GM19438 (cell line): Measurements from ENCODE around the gene PARP8.
"Not testable (repeated sequence)": the region's sequence is repeated elsewhere in the genome, so short reads cannot be mapped to it uniquely, and the experiment has no call there.

Experiments used
- ATAC-seq: cut with Tn5 transposase; IDR thresholded peaks from one replicate; pipeline ENCODE4 v1.9.1; 2021; ENCODE audit warnings: low read depth; ENCODE audit not compliant: unreplicated experiment

Gene PARP8, protein sequence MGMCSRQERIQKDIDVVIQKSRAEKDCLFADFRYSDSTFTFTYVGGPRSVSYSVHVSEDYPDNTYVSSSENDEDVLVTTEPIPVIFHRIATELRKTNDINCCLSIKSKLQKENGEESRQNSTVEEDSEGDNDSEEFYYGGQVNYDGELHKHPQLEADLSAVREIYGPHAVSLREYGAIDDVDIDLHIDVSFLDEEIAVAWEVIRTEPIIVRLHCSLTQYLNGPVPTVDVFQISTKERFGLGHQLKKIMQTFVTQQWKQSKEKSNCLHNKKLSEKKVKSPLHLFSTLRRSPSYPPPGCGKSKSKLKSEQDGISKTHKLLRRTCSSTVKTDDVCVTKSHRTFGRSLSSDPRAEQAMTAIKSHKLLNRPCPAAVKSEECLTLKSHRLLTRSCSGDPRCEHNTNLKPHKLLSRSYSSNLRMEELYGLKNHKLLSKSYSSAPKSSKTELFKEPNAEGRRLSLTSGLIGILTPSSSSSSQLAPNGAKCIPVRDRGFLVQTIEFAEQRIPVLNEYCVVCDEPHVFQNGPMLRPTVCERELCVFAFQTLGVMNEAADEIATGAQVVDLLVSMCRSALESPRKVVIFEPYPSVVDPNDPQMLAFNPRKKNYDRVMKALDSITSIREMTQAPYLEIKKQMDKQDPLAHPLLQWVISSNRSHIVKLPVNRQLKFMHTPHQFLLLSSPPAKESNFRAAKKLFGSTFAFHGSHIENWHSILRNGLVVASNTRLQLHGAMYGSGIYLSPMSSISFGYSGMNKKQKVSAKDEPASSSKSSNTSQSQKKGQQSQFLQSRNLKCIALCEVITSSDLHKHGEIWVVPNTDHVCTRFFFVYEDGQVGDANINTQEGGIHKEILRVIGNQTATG

DNA sequence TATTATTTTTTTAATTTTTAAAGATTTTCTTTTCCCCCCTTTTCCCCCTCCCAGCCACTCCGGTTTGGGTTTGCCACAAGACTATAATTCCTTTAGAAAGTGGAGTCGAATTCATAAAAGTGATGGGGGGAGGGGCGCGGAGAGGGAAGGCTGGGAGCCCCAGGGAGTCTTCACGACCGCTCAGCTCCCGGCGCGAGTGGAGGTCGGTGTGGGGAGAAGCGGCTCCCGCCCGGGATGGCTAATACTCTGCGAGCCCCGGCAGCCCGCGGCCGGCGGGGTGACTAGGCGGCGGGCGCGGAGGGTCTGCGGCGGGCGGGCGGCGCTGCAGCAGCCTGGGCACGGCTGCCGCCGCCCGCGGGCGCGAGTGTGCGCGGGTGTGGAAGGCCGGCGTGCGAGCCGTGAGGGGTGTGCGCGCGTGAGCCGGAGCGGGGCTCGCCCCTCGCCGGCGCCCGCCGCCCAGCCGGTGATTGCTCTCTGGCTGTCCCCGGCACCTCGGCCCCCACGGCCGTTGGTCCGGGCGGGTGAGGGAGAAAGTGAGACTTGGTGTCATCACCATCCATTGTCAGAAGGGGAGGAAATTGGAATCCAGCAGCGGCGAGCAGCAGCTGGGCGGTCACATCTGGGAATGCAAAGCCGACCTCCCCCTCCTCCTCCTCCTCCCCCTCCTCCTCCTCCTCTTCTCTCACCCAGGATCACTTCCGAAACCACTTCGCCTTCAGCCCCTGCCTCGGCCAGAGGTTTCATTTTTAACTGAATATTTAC is at the start of gene PARP8:
TSS of gene PARP8 (plus strand) at position 377 of the 762 bp plus-strand sequence. CDS start 459 bp downstream, outside the sequence.
- ATAC-seq, result peak; percentile 39

DNA sequence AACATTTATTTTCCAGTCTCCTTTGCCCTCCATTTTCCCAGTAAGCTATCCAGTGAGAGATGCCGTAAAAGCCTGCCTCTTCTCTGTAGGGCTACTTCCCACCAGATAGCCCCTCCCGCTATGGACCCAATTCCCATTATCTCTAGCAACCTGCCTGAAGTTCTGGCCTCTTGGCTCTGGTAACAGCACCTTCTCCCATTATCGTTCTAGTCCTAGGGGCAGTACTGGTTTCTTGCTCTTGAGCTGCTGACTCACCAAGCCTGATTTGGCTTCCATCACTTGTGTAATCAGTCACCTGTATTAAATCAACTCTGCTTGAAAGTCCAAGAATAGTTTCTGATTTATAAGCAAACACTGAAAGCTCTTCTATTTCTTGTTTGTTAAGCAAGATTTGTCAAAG is 42.8 kb upstream of the PARP8 start:
- no peak for ATAC-seq

DNA sequence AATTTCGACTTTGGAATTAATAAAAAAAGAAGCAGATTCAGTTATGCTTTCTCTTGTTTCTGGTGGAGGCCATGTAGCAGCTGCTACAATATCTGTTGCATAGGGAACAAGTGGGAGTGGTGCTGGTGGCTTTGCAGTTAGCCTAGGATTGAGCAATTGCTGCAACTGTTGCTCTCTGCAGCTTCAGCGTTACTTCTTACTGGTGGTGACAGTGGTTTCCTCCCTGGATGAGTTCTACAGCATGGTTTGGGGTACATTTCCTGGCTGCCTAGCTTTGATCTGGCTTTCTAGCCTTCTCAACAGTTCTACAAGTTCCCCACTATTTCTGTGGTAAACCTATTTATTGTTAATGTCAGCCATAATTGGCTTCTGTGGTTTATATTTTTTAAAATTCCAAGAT is 31.6 kb upstream of the PARP8 start:
- ATAC-seq, result not testable (repeated sequence)

DNA sequence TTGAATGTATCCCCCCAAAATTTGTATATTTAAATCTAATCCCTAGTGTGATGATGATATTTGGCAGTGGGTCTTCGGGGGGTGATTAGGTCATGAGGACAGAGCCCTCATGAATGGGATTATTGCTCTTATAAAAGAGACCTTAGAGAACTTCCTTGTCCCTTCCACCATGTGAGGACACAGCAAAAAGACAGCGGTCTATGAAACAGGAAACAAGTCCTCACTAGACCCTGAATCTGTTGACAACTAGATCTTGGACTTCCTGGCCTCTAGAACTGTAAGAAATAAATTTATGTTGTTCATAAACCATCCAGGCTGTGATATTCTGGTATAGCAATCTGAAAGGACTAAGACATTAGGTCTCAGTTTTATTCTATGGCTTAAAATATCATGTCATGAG is 28.9 kb upstream of the PARP8 start:
- ATAC-seq, result not testable (repeated sequence)

DNA sequence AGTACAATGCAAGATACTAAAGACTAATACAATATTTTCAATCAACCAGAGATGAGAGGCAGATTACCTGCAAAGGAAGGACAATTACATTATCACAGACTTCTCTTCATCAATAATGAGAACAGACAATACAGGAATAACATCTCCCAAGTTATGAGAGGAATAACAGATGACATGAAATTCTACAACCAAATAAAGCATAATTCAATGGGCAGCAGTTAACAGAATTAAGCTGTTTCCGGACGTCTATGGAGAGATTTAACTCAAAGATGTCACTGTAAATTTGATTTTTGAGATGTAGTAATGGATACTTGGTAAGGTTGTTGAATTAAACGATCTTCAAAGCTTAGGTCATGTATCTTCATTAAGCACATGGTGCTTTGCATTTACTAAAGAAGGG is 19.8 kb upstream of the PARP8 start:
- ATAC-seq, result no peak

DNA sequence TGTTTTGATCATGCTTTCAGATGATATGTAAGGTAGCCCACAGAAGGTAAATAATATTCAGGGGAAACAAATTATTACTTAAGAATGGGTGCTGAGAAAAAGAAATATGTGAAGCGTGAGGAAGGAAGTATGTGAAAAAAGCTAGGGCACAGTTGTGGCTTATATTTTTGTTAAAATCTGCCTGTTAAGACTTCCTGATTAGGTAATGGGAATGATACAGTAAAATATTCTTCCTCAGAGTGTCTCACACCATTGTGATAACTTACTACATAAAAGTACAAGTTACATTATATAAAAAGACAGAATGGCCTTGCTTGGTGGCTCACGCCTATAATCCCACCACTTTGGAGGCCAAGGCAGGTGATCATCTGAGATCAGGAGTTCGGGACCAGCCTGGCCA is 18.7 kb upstream of the PARP8 start:
- ATAC-seq, result no peak

DNA sequence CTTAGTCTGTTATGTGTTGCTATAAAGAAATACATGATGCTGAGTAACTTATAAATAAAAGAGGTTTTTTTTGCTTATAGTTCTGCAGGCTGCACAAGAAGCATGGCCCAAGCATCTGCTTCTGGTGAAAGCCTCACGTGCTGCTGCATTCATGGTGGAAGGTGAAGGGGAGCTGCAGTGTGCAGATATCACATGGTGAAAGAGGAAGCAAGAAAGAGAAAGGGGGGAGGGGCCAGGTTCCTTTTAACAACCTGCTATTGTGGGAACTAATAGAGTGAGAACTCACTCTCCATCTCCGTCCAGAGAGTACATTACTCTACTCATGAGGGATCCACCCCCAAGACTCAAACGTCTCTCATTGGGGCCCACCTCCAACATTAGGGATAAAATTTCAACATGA is 12.5 kb upstream of the PARP8 start:
- peak; percentile 100 for ATAC-seq

DNA sequence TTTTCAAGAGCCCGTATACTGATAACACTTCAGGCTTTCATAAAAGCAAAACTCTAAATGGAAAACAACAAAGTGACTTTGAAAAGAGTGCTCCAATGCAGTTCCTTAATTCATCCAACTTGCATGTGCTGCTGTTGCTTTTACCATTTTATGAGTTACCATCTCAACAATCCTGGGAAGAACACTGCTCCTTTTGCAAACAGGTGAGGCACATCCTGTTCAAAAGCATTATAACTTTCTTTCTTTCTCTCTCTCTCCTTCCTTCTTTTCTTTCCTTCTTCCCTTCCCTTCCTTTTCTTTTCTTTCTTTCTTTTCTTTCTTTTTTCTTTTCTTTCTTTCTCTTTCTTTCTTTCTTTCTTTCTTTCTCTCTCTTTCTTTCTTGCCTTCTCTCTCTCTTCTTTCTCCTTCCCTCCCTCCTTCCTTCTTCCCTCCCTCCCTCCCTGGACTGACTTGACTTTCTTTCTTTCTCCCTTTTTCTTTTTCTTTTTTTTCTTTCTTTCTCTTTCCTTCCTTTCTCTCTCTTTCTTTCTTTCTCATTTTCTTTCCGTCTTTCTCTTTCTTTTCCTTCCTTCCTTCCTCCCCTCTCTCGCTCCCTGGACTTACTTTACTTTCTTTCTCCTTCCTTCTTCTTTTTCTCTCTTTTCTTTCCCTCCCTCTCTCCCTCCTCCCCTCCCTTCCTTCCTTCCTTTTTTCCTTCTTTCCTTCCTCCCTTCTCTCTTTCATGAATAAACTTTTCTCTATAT is 11.2 kb upstream of the PARP8 start:
- ATAC-seq, result no peak

DNA sequence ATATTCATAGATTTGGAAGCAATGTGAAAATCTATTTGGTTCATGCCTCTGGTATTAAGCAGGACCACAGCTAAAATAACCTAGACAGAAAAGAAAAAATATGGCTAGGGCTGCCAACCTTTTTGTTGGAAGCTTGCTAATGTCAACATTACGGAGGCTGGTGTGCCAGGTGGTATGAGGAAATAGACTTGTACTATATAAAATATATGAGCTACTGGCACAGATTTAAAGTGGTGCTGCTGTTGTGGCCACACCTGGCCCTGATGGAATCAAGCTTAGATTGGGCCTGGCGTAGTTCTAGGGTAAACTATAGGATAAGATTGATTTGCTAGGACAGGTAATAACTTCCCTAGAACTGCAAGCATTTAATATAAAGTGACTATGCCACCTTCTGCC is 10.6 kb upstream of the PARP8 start:
- no peak for ATAC-seq

DNA sequence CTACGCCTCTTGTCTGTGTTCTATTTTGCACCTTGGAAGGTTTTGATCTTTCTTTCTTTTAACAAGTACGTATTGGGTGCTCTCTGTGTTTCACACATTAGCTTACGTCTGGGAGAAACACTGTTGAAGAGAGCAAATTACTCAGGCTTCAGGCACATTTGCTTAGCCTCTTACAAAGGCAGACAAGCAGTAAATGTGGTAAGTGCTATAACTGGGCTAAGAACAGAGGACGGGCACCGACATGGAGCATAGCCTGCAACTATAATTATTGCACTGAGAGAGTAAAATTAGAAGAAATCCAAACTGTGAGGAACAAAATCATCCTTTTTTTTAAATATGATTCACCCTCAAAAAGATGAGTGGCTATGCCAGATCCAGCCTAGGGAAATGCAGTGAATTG is 9.4 kb upstream of the PARP8 start:
- no peak for ATAC-seq

DNA sequence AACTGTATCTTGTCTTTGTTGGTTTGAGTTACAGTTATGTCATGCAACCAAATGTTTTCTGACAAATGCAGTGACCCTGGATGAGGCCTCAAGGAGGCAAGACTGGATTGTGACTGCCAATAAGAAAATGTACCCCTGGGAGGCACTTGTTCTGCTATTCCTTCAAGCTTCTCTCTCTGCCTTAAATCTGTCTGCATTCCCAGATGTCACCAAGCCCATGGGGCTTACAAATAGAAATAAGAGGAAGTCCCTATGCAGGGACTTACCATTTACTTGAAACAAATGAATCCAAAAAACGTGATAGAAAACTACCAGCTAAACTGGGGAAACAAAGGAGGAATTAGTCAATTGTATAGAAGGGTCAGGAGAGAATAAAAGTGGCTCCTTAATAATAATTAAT is 8.2 kb upstream of the PARP8 start:
- no peak for ATAC-seq

DNA sequence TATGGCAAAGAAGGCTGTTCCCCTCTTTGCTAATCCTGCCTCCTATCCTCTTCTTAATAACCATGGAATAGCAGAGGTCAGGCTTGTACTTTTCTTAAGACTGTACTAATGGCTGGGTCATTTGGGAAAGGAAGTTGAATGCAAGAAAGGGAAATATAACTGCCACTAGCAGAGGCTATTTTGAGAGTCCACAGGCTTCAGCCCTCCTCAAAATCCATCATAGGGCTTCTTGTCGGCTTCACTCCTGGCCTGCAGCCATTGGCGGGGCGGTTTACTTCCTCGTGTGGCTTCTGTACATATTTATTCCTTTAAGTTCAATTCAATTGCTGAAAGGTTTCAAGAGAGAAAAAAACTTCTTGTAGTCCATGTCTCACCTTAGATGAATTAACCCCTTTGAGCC is 2.8 kb upstream of the PARP8 start:
- no peak for ATAC-seq

DNA sequence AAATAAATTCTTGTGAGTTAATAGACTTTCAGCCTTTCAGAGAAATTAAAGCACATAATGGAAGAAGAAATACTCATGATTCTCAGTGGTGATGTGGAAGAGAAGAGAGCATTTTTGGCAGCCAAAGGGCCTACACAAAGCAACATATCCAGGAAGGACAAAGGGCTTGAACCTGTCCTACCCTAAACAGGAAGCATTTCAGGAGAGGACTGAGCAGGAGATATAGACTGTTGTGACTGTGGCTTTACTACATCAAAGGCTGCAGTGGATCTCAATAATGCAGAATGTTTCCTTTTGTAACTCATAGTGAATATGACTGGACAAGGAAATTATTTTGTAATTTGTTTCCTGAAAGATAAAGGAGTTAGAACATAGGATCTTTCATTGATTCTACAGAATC is 1.3 kb upstream of the PARP8 start:
- no peak for ATAC-seq

DNA sequence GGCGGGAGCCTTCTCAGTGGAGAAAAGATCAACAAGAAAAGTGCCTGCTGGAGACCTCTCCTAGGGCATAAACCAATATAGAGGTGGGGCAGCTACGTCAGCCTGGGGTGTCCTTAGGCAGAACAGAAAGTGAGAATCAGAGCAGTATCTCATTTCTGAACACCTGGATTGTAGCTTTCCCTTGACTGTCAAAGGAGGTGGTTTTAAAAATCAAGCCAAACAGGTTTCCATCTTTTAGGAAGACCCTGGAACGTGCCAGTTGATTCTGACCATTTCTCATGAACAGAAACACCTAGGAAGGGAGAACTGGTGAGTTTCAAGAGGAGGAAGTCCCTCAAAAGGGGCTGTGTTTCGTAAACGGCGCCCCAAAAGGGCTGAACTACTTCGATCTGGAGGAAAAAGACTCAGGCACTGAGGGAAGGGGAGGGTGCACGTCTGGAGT is 655 bp upstream of the PARP8 start:
- not testable (repeated sequence) for ATAC-seq

DNA sequence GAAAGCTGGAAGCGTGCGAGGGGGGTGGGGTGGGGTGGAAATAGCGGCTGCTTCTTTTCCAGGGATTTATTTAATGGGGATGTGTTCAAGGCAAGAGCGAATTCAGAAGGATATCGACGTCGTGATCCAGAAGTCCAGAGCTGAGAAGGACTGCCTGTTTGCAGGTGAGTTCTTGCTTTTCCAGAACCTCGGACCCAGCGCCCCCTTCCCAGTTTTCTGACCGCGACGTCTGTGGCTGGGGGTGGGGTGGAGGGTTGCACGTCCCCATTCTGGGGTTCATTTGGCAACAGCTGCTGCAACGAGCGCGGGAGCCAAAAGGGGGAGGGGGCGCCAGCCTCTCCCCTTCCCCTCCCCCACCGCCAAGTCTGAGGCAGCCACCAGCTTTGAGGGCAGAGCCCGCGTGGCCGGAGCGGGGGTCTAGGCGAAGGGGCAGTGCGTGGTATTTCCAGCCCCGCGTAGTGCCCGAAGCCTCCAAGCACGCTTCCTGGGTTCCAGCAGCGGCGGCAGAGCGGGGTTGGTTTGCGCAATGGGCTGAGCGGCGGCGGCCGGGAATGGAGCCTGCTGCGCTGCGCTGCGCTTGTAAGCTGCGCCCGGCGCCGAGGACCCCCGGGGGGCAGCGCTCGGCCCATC is 701 bp downstream of the PARP8 start:
- peak; percentile 46 for ATAC-seq

DNA sequence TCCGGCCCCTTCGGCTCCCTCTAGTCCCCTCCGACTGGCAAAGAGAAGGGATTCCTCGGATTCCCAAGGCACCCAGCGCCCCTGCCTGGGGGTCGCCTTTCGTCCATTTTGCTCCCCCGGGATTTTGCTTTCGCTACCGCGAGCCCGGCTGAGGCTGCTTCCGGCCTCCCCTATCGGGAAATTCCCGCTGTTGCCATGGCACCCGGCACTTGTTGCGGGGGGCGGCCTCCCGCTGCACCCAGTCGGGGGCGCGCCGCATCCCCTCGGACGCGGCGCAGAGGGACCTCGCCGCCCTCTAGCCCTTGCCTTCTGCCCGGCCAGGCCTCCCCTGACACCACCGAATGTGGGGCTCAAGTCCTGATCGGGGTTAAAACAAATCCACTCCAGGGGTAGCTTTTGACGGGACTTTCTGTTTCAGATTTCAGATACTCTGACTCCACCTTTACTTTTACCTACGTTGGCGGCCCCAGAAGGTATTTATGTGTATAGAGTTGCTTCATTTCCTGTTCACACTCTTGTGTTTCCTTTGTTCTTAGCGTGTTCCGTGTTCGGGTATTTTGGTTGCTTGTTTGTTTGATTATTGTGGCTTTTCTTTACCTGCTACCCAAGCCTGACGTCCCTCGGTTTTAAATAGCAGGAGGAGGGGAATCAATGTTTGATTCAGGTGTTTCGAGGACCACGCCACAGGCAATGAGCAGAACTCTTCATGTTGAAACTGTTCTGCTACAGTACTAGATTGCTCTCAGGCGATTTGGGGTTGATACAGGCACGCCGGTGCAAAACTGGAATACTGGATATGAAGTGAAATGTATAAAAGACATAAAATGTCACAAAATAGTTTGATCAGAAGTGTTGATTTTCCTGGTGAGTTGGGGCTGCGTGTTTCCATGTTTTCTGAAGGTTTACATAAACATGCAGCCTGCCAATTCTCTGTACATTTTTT is 1.5 kb downstream of the PARP8 start:
- peak; percentile 85 for ATAC-seq

DNA sequence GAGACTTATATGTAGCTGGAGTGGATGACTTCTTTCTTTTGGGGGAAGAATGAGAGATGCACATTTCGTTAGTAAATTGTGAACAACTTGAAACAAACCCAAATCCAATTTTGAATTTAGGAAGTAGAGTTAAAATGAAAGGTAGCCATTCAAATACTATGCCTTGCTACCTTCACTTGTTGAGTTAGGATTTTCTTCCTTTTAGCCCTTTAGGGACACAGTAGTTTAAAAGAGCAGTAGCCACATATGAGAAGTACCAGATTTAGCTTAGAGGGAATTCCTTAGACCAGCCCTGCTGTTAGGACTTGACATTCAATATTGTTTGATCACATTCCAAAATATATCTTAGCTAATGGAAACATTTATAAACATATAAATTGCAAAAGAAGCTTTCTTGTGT is 2.2 kb downstream of the PARP8 start:
- ATAC-seq, result not testable (repeated sequence)

DNA sequence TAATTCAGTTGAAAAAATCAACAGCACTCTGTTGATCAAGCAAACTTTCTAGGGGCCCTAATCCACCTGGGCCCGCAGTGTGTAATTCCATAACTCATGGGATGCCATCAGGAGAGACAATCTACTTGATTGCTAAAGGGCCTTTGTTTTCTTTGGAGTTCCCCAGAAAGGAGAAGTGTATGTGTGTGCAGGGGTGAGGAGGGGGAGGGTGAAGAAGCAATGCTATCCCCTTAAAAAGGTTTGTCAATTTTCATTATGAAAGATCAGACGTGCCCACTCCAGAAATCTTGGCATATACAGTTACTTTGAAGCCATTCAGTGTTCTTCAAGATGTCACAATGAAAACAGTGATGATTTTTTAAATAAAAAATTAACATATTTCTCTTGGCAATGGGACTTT is 6.2 kb downstream of the PARP8 start:
- ATAC-seq, result no peak

DNA sequence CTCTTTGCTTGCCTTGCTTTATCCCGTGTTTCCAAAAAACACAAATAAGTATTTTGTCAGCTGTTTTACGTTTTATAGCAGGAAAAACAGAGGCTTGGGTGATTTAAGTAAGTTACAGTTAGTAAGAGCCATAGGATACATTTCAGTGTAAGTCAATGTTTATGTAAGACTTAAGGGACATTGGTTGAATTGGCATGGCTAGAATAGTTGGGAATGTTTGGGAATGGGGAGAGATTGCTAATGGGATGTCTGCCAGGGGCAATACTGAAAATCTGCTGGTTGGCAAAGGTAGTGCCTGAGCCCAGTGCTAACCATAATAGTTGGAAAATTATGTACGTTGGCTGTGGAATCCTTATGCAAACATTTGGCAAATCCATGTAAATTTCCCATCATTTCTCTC is 7.0 kb downstream of the PARP8 start:
- not testable (repeated sequence) for ATAC-seq
